Adrenal gland (tissue), 5 donors: Measurements from ENCODE around the gene DUSP22.

Source experiments
- CTCF ChIP-seq, 6 experiments: fragments of 450-650 bp in 4 of 6; fragments of 200-600 bp in 2 of 6; sonication (generic) in 1 of 6; IDR thresholded peaks; 1 replicate in 5 of 6; 2 replicates in 1 of 6; pipeline versions ENCODE4 v1.5.1 to v1.8.0; 2016 to 2021; ENCODE audit warnings: antibody characterized with exemption in 6 of 6, mild to moderate bottlenecking in 2 of 6, moderate library complexity in 1 of 6
- POLR2A ChIP-seq, 2 donors: fragments of 450-650 bp; IDR thresholded peaks; one replicate each; pipeline ENCODE4 v1.6.1; 2017; ENCODE audit warnings: antibody characterized with exemption in 2 of 2, mild to moderate bottlenecking in 2 of 2, moderate library complexity in 1 of 2
- donor health status: DM: no; HTN: no; CAD: no.

GRCh38 chr6:366389-367297 lies 74.4 kb downstream of the DUSP22 start:
- no peak for TF ChIP-seq CTCF (IDR thresholded peaks at IDR 0.05)
- no peak for TF ChIP-seq POLR2A (IDR thresholded peaks at IDR 0.05)
